HL-60/S4 treated with retinoic acid at 250 ng/mL for 4 days and 3 days (cell line): ENCODE data around the gene ZBTB44.
"Not testable (repeated sequence)": the region's sequence is repeated elsewhere in the genome, so short reads cannot be mapped to it uniquely, and the experiment has no call there.

Experiments used
- in situ Hi-C: fragments of 300-500 bp; cut with MboI; formaldehyde crosslinking; loops from 2 replicates; pipeline ENCODE4 v1.7.0; 2022; ENCODE audit warnings: low sequenced_read_pairs

The ZBTB44 gene

GRCh38 chr11:130251763-130252162 lies 63.0 kb downstream of the ZBTB44 start:
- in situ Hi-C loops, result not testable (repeated sequence)

GRCh38 chr11:130249929-130250328 lies 64.8 kb downstream of the ZBTB44 start:
- in situ Hi-C loops, result not testable (repeated sequence)

GRCh38 chr11:130249371-130249770 lies 65.3 kb downstream of the ZBTB44 start:
- in situ Hi-C loops, result no loop called here

GRCh38 chr11:130247319-130247718 lies 67.4 kb downstream of the ZBTB44 start:
- in situ Hi-C loops, result no loop called here

GRCh38 chr11:130246738-130247137 lies 68.0 kb downstream of the ZBTB44 start:
- in situ Hi-C loops, result no loop called here

- in situ Hi-C loops, result no loop called here
Observed at GRCh38 chr11:130246270-130246669, 68.4 kb downstream of the ZBTB44 start.

GRCh38 chr11:130245375-130245774 lies 69.3 kb downstream of the ZBTB44 start:
- in situ Hi-C loops, result not testable (repeated sequence)

- in situ Hi-C loops, result no loop called here
Observed at GRCh38 chr11:130244848-130245247, 69.9 kb downstream of the ZBTB44 start.

GRCh38 chr11:130243816-130244215 lies 70.9 kb downstream of the ZBTB44 start:
- in situ Hi-C loops, result no loop called here

GRCh38 chr11:130241713-130242112 lies 73.0 kb downstream of the ZBTB44 start:
- in situ Hi-C loops, result no loop called here

GRCh38 chr11:130237282-130238006 lies 77.3 kb downstream of the ZBTB44 start:
- in situ Hi-C loops, result no loop called here

- in situ Hi-C loops, result no loop called here
Observed at GRCh38 chr11:130234315-130234714, 80.4 kb downstream of the ZBTB44 start.

- in situ Hi-C loops, result not testable (repeated sequence)
Observed at GRCh38 chr11:130233888-130234287, 80.8 kb downstream of the ZBTB44 start.

- in situ Hi-C loops, result not testable (repeated sequence)
Observed at GRCh38 chr11:130233486-130233885, 81.2 kb downstream of the ZBTB44 start.

GRCh38 chr11:130227373-130227772 lies 87.3 kb downstream of the ZBTB44 start:
- in situ Hi-C loops, result no loop called here

GRCh38 chr11:130223291-130223971 lies 91.3 kb downstream of the ZBTB44 start:
- in situ Hi-C loops, result loop anchor here (25.0 kb wide), 2 partner anchors 189 to 639 kb away; no protein-coding TSS in a partner anchor

GRCh38 chr11:130220311-130221035 lies 94.2 kb downstream of the ZBTB44 start:
- in situ Hi-C loops, result loop anchor here (25.0 kb wide), 2 partner anchors 192 to 642 kb away; no protein-coding TSS in a partner anchor

GRCh38 chr11:130219148-130219547 lies 95.6 kb downstream of the ZBTB44 start:
- in situ Hi-C loops, result loop anchor here (25.0 kb wide), 2 partner anchors 193 to 643 kb away; no protein-coding TSS in a partner anchor

- in situ Hi-C loops, result loop anchor here (25.0 kb wide), 2 partner anchors 194 to 644 kb away; no protein-coding TSS in a partner anchor
Observed at GRCh38 chr11:130218501-130219070, 96.1 kb downstream of the ZBTB44 start.

- in situ Hi-C loops, result loop anchor here (25.0 kb wide), 2 partner anchors 195 to 645 kb away; no protein-coding TSS in a partner anchor
Observed at GRCh38 chr11:130217133-130218031, 97.3 kb downstream of the ZBTB44 start.
